Activated CD8-positive, alpha-beta T cell treated with anti-CD3 and anti-CD28 coated beads, Interleukin-2, amount 10 ng/mL, durations not matched to agents 7 days and 5 days (primary cell): ENCODE data around the gene ANKRD12. TPM values are rescaled to one million over a fixed set of nuclear protein-coding genes. Genes with fewer than 3 reads are reported as not detected.

Source experiments
- ATAC-seq: fragments of 150-1000 bp; cut with Tn5 transposase; one replicate; pipeline ENCODE4 v1.10.0; 2021; ENCODE audit warnings: moderate library complexity
- CTCF ChIA-PET: fragments of 350-600 bp; sonication (Branson Sonifier 250); formaldehyde crosslinking; loops from one replicate; lab custom pipeline; 2021; ENCODE audit warnings: antibody characterized with exemption; lab: Charles Lee
- POLR2A ChIA-PET: fragments of 350-600 bp; sonication (Branson Sonifier 250); formaldehyde crosslinking; loops from one replicate; lab custom pipeline; 2021; ENCODE audit warnings: antibody characterized with exemption; lab: Charles Lee
- DNase-seq: peaks from one replicate; pipeline ENCODE4 v3.0.0-alpha.2; 2020
- H3K27ac Mint-ChIP-seq: one replicate; pipeline ENCODE4 v1.8.0; 2021; ENCODE audit warnings: mild to moderate bottlenecking, mixed read lengths
- H3K27me3 Mint-ChIP-seq: one replicate; pipeline ENCODE4 v1.8.0; 2021; ENCODE audit warnings: low read depth, mixed read lengths
- H3K36me3 Mint-ChIP-seq: one replicate; pipeline ENCODE4 v1.8.0; 2021; ENCODE audit warnings: low read depth, mixed read lengths
- H3K4me1 Mint-ChIP-seq: one replicate; pipeline ENCODE4 v1.8.0; 2021; ENCODE audit warnings: low read depth, mixed read lengths
- H3K4me3 Mint-ChIP-seq: one replicate; pipeline ENCODE4 v1.8.0; 2021; ENCODE audit warnings: mild to moderate bottlenecking, mixed read lengths
- H3K9me3 Mint-ChIP-seq: one replicate; pipeline ENCODE4 v1.8.0; 2022; ENCODE audit warnings: mixed read lengths; ENCODE audit not compliant: insufficient read depth
- total RNA-seq, 2 experiments: library from RNA; stranded (reverse); gene quantifications; one replicate each; pipeline ENCODE4 v1.2.3, GENCODE V29; 2021

ANKRD12 gene
- total RNA-seq, 2 experiments from 2014 or later, result 60.8 to 68.9 TPM

GRCh38 chr18:9182852-9183399 is 46.3 kb downstream of the ANKRD12 start:
- Mint-ChIP-seq H3K9me3 (no peaks in the 10 kb centered on the region), H3K36me3 (peaks cover 50% of the 10 kb centered on the region), H3K27me3 (no peaks in the 10 kb centered on the region), H3K4me1 (peaks cover 16% of the 10 kb centered on the region), H3K4me3 (no peak overlapping the region), H3K27ac (no peak overlapping the region)
- no peak for DNase-seq
- no peak for ATAC-seq
- POLR2A ChIA-PET, result no interaction called here
- CTCF ChIA-PET, result interaction anchor here (1.3 kb wide), 1 partner anchor 110 kb away, joined by 4 read pairs; no protein-coding TSS in a partner anchor

DNA sequence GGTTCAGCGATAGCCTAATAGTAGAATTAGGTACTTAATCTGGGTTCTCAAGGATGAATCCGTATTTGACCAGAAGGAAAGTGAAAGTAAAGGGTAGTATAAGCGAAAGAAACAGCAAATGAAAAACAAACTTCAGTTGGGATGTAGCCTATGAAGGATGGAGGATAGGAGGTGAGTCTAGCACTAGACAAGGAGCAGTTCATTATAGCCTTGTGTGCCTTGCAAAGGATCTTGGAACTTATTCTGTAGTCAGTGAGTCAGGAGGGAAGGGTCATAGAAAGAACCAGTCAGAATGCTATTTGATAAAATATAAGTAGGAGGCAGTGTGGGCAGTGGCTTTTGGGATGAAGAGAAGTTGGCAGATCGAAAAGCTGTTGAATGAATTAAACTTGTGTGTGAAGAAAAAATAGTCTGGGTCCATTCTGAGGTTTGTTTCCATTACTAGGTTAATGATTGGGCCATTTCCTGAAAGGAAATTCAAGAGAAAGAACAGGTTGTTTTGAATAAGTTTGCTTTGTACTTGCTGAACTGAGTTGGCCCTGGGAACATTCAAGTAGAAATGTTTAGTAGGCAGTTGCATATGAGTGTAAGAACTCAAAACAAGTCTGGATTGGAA is 48.5 kb downstream of the ANKRD12 start:
- Mint-ChIP-seq H3K9me3 (no peaks in the 10 kb centered on the region), H3K4me3 (peak overlapping the region; percentile 49), H3K27me3 (no peaks in the 10 kb centered on the region), H3K36me3 (peaks cover 58% of the 10 kb centered on the region), H3K27ac (peak overlapping the region; percentile 63), H3K4me1 (peaks cover 16% of the 10 kb centered on the region)
- ChIA-PET POLR2A (no interaction called here), CTCF (interaction anchor here (0.6 to 1.1 kb wide), 2 partner anchors 10 to 327 kb away, joined by 3 read pairs; no protein-coding TSS in a partner anchor)
- no peak for DNase-seq
- ATAC-seq, result peak; percentile 55

GRCh38 chr18:9188359-9189231 is 52.0 kb downstream of the ANKRD12 start:
- Mint-ChIP-seq H3K4me3 (no peak overlapping the region), H3K9me3 (no peaks in the 10 kb centered on the region), H3K27ac (peak overlapping the region; percentile 2), H3K36me3 (peaks cover 55% of the 10 kb centered on the region), H3K4me1 (peaks cover 16% of the 10 kb centered on the region), H3K27me3 (no peaks in the 10 kb centered on the region)
- no peak for ATAC-seq
- POLR2A ChIA-PET, result no interaction called here
- CTCF ChIA-PET, result interaction anchor here (0.7 to 1.9 kb wide), 5 partner anchors 9 to 327 kb away, joined by 3 to 10 read pairs (median 3); no protein-coding TSS in a partner anchor
- DNase-seq, result no peak

- H3K36me3 Mint-ChIP-seq, result peaks cover 52% of the 10 kb centered on the region
- ATAC-seq, result no peak
- no peak overlapping the region for H3K27ac Mint-ChIP-seq
- peaks cover 12% of the 10 kb centered on the region for H3K4me1 Mint-ChIP-seq
- H3K4me3 Mint-ChIP-seq, result no peak overlapping the region
- H3K9me3 Mint-ChIP-seq, result no peaks in the 10 kb centered on the region
- H3K27me3 Mint-ChIP-seq, result no peaks in the 10 kb centered on the region
- DNase-seq, result no peak
- POLR2A ChIA-PET, result no interaction called here
- CTCF ChIA-PET, result interaction anchor here (1.2 to 1.9 kb wide), 3 partner anchors 9 to 115 kb away, joined by 3 to 10 read pairs (median 3); no protein-coding TSS in a partner anchor
Measured at GRCh38 chr18:9189491-9189890, 52.9 kb downstream of the ANKRD12 start.

- Mint-ChIP-seq H3K36me3 (peaks cover 50% of the 10 kb centered on the region), H3K4me1 (no peaks in the 10 kb centered on the region), H3K4me3 (no peak overlapping the region), H3K27me3 (no peaks in the 10 kb centered on the region), H3K27ac (no peak overlapping the region), H3K9me3 (no peaks in the 10 kb centered on the region)
- DNase-seq, result no peak
- ATAC-seq, result no peak
- POLR2A ChIA-PET, result no interaction called here
- CTCF ChIA-PET, result interaction anchor here (2.0 kb wide), 1 partner anchor 11 kb away, joined by 5 read pairs; no protein-coding TSS in a partner anchor
Measured at GRCh38 chr18:9191658-9192256, 55.2 kb downstream of the ANKRD12 start.

DNA sequence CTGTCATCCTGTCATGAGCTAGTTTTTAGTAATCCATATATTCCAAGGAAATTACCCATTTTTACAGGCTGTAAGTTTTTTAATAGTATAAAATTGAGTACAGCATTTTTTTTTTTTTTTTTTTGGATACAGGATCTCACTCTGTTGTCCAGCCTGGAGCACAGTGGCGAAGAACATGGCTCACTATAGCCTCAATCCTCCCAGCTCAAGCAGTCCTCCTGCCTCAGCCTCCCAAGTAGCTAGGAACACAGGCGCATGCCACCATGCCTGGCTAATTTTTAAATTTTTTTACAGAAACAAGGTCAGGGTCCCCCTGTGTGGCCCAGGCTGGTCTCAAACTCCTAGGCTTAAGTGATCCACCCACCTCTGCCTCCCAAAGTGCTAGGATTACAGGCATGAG is 56.5 kb downstream of the ANKRD12 start:
- CTCF ChIA-PET, result interaction anchor here (2.0 kb wide), 1 partner anchor 12 kb away, joined by 5 read pairs; no protein-coding TSS in a partner anchor
- no peak overlapping the region for H3K27ac Mint-ChIP-seq
- no peaks in the 10 kb centered on the region for H3K4me1 Mint-ChIP-seq
- DNase-seq (no peak), ATAC-seq (no peak)
- H3K9me3 Mint-ChIP-seq, result no peaks in the 10 kb centered on the region
- no peaks in the 10 kb centered on the region for H3K27me3 Mint-ChIP-seq
- POLR2A ChIA-PET, result no interaction called here
- H3K4me3 Mint-ChIP-seq, result no peak overlapping the region
- H3K36me3 Mint-ChIP-seq, result peaks cover 51% of the 10 kb centered on the region

DNA sequence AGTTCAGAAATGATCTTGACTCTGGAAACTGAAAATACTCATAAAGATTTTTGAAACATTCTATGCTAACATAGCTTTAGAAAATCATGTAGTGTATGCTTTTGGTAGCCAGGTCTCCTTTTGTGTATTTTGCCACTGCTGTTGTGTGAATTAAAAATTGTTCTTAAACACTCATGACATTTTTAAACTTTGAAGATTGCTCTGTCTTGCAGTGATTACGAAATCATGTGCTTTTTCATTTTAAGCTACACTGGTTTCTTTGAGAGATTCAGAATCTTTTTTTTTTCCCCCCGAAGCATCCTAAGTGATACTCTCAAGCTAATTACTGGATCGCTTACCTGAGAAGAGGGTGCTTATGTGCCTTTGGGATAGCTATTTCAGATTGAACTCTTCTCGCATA is 60.0 kb downstream of the ANKRD12 start:
- Mint-ChIP-seq H3K36me3 (peaks cover 36% of the 10 kb centered on the region), H3K4me1 (no peaks in the 10 kb centered on the region), H3K4me3 (no peak overlapping the region), H3K27ac (no peak overlapping the region), H3K9me3 (no peaks in the 10 kb centered on the region), H3K27me3 (no peaks in the 10 kb centered on the region)
- ATAC-seq, result no peak
- CTCF ChIA-PET, result interaction anchor here (1.4 kb wide), 1 partner anchor 123 kb away, joined by 3 read pairs; no protein-coding TSS in a partner anchor
- POLR2A ChIA-PET, result no interaction called here
- no peak for DNase-seq

DNA sequence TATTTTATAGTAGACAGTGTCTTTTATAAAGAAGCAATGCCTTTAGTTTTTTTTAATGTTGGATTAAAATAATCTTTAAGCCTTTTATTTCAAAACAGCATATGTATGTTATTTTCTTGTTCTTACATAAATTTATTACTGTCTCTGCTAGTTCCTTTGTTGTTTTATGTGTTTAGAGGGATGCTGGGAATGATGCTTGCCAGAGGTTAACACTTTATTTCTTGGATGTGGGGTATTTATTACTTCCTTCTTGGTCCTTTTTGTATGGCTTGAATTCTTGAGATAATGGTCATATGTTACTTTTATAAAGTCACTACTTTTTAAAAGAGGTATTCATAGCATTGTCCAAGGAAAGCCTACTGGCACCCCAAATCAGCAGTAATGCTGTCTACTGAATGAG is 63.1 kb downstream of the ANKRD12 start:
- Mint-ChIP-seq H3K4me3 (no peak overlapping the region), H3K4me1 (no peaks in the 10 kb centered on the region), H3K36me3 (peaks cover 29% of the 10 kb centered on the region), H3K9me3 (no peaks in the 10 kb centered on the region), H3K27me3 (no peaks in the 10 kb centered on the region), H3K27ac (no peak overlapping the region)
- POLR2A ChIA-PET, result no interaction called here
- DNase-seq (no peak), ATAC-seq (no peak)
- CTCF ChIA-PET, result no interaction called here

DNA sequence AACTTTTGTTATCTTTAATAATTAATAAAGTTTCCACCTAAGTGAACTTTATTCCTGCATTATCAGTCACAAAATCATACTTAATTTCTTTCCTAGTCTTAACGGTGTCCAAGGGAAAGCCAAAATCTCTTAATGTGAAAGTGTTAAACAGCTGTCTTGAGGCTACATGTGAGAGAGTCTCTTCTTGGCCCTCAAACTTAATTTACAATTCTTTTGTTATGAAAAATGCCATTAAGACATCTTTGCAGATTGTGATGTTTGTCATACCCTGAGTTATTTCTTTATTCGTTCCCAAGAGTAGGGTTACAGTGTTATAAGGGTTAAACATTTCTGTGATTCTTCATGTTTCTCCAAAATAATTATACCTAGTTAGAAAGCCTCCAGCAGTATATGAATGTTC is 64.6 kb downstream of the ANKRD12 start:
- no peaks in the 10 kb centered on the region for H3K9me3 Mint-ChIP-seq
- peaks cover 20% of the 10 kb centered on the region for H3K36me3 Mint-ChIP-seq
- no peak overlapping the region for H3K4me3 Mint-ChIP-seq
- H3K4me1 Mint-ChIP-seq, result no peaks in the 10 kb centered on the region
- no peak overlapping the region for H3K27ac Mint-ChIP-seq
- no peaks in the 10 kb centered on the region for H3K27me3 Mint-ChIP-seq
- DNase-seq (no peak), ATAC-seq (no peak)
- ChIA-PET POLR2A (no interaction called here), CTCF (no interaction called here)

GRCh38 chr18:9204659-9205058 is 68.1 kb downstream of the ANKRD12 start:
- ChIA-PET CTCF (no interaction called here), POLR2A (no interaction called here)
- Mint-ChIP-seq H3K27ac (no peak overlapping the region), H3K4me1 (no peaks in the 10 kb centered on the region), H3K36me3 (peaks cover 21% of the 10 kb centered on the region), H3K27me3 (no peaks in the 10 kb centered on the region), H3K4me3 (no peak overlapping the region), H3K9me3 (no peaks in the 10 kb centered on the region)
- no peak for ATAC-seq
- DNase-seq, result no peak

- no peak for DNase-seq
- H3K27ac Mint-ChIP-seq, result no peak overlapping the region
- CTCF ChIA-PET, result no interaction called here
- no peak overlapping the region for H3K4me3 Mint-ChIP-seq
- POLR2A ChIA-PET, result interaction anchor here (0.6 kb wide), 1 partner anchor 680 kb away, joined by 3 read pairs; no protein-coding TSS in a partner anchor
- ATAC-seq, result no peak
- peaks cover 26% of the 10 kb centered on the region for H3K36me3 Mint-ChIP-seq
- H3K9me3 Mint-ChIP-seq, result no peaks in the 10 kb centered on the region
- peaks cover 3% of the 10 kb centered on the region for H3K4me1 Mint-ChIP-seq
- H3K27me3 Mint-ChIP-seq, result no peaks in the 10 kb centered on the region
Measured at GRCh38 chr18:9206421-9206820, 69.8 kb downstream of the ANKRD12 start.
